ENCODE results near the gene PINLYP.
"Not testable (repeated sequence)": the region's sequence is repeated elsewhere in the genome, so short reads cannot be mapped to it uniquely, and the experiment has no call there.

Gene PINLYP

DNA sequence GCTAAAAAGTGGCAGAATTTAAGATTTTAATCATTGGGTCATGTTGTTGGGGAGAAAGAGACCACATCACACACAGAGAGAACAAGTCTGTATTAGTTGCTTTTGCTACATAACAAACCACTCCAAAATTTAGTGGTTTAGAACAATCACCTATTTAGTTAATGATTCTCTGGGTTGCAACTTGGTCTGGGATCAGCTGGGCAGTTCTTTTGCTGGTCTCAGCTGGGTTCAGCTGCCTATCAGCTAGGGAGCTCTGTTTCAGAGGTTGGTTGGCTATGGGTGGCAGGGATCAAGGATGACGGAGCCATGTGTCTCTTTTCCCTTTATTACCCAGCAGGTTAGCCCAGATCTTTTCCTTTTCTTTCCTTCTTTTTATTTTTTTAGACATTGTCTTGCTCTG lies 8.9 kb downstream of the PINLYP start:
- no peak for DNase-seq

DNA sequence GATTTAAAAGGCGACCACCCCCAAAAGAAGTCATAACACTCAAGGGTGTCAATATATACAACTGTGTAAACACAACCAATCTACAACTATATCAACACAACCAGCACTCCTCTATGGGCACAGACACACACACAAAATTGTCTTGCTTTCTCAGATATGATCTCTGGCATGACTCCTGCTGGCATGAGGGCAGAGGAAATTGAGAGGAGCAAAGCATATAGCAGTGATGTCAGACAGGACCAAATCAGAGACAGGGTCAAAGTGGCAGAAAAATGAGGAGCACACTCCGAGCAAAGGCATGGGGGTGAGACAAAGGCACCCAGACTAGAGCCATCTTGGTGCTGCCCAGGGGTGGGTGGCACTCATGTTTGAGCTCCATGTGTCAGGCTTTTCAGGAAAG lies 10.7 kb downstream of the PINLYP start:
- no peak for DNase-seq

DNA sequence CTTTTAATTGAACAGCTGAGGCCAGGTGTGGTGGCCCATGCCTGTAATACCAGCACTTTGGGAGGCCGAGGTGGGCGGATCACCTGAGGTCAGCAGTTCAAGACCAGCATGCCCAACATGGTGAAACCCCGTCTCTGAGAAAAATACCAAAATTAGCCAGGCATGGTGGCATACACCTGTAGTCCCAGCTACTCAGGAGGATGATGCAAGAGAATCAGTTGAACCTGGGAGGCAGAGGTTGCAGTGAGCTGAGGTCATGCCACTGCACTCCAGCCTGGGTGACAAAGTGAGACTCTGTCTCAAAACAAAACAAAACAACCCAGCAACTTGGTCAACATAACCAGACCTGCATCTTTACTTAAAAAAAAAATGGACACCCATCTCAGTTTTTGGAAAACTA lies 11.4 kb downstream of the PINLYP start:
- DNase-seq, result not testable (repeated sequence)

DNA sequence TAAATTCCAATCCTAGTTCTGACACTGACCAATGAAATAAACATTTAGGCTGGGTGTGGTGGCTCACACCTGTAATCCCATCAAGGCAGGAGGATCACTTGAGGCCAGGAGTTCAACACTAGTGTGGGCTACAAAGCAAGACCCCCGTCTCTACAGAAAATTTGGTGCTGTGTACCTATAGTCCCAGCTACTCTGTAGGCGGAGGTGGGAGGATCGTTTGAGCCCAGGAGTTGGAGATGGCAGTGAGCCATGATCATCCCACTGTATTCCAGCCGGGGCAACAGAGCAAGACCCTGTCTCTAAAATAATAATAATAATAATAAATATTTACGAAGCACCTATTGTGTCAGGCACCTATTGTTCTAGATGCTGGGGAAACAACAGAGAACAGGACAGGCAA lies 13.7 kb downstream of the PINLYP start:
- no peak for DNase-seq

DNA sequence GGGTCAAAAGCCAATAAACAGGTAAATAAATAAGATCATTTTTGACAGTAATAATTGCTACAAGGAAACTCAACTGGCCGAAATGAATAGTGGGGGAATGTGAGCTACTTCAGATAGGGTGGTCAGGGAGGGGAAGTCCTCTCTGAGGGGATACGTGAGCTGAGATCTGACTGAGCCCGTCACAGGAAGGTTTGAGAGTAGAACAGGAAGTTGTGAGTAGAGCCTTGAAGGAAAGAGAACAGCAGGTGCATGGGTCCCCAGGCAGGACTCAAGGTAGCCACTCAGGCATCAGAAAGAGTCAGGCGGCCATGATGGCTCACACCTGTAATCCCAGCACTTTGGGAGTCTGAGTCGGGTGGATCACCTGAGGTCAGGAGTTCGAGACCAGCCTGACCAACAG lies 14.1 kb downstream of the PINLYP start:
- no peak for DNase-seq

DNA sequence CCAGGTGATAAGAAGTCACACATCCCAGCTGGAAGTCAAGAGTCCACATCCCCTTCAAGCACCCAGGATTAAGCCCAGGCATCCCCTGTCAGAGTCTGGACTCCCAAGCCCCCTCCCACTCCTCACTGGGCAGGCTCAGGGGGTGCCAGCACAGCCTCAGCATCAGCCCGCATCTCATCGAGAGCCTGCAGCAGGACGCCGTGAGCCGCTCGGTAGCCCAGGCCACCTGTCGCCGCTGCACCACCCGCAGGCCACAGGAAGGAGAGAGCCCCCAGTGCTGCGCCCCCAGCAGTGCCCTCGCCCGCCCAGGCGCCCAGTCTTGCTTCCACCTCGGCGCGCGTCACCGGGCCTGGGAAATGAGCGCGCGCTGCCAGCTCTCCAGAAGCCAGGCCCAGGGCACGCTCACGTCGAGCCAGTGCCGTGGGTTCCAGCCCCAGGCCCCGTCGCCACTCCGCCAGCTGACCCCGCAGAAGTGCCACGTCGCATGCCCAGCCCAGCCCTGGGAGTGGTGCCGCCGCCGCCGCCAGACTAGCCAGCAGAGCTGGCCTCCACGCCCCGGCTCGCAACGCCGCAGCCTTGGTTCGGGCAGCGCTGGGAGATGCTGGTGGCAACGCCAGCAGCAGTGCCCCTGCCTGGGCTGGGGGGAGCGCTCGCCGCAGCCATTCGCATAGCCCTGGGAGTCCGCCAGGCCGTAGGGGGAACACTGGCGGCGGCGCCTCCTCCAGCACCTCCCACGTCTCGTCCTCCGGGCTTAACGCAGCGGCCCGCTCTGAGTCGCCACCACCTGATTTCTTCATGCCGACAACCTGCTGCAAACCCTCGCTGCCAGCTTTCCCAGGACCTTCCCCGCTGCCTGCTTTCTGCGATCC lies 16.5 kb downstream of the PINLYP start:
- DNase-seq, result no peak

DNA sequence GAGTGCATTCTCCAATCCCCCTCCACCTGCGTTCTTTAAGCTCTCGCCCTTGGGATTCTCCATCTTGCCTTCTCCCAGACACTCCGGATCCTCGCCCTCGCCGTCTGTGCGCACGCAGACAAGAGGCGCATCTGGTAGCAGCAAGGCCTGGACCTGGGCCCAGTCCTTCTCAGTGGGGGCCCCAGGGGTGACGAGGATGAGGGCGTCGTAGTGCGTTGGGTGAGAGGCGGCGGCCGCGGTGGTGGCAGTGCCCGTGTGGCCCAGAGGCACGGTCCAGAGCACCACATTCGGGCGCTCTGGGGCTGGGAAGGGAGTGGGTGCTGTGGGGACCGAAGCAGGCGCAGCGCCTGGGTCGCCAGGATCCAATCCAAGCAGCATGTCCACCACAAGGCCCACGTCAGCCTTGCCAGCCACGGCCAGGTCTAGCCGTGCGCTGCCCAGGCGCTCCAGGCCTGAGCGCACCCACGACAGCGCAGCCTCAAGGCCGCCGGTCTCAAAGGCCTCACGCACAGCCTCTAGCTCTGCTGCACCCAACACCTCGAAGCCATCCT lies 17.3 kb downstream of the PINLYP start:
- no peak for DNase-seq

DNA sequence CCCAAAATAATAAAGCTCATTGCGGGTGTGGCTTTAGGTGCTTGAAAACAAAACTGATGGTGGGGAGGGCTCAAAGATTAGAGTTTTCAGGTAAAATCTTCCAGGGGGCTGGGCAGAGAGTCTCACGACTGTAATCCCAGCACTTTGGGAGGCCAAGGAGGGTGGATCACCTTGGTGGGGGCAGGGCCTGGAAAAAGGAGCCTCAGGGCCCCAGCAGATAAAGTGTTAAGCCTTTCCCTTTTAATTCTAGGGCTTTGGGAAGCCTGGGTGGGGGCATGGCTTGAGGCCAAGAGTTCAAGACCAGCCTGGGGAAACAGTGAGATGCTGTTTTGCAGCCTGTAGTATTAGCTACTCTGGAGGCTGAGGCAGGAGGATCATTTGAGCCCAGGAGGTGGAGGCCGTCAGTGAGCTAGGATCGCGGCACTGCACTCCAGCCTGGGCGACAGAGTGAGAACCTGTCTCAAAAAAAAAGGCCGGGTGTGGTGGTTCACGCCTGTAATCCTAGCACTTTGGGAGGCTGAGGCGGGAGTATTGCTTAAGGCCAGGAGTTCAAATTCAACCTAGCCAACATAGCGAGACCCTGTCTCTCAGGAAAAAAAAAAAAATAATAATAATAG lies 18.6 kb downstream of the PINLYP start:
- no peak for DNase-seq

DNA sequence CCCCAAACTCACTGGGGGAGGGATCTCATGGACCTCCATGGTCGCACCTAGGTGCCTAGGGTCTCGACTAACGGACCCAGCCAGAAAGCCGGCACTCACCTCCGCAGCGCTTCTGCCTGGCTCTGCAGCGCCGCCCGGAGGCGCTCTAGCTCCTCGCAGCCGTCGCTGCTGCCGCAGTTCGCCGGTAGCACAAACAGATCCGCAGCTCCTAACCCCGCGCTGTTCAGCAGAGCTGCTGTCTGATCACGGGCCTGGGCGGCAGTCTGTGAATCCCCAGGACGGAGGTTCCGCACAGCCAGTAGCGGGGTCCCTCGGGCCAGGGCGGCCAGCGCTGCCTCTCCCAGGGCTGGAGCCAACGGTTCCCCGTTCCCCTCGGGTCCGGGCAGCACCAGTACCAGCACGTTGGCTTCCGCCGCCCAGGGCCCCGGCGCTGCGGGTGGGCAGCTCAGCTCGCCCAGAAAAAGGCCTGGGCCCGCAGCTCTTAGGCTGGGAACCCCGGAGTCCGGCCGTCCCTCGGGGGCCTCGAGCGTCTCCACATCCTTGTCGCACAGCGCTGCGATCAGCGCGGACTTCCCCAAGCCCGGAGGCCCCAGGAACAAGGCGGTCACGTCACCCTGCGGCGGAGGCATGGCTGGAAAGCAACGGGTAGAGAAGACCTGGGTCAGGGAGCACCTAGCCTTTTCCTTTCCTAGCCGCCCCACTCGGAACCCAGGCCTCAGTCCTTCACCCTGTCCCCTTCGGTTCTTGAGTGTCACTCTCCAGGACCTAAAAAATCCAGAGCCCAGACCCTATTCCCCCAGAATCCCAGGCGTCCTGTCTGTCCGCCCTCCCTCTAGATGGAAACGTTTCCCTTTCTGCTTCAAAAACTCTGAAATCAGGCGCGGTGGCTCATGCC lies 19.4 kb downstream of the PINLYP start:
- peak; percentile 9 for DNase-seq

DNA sequence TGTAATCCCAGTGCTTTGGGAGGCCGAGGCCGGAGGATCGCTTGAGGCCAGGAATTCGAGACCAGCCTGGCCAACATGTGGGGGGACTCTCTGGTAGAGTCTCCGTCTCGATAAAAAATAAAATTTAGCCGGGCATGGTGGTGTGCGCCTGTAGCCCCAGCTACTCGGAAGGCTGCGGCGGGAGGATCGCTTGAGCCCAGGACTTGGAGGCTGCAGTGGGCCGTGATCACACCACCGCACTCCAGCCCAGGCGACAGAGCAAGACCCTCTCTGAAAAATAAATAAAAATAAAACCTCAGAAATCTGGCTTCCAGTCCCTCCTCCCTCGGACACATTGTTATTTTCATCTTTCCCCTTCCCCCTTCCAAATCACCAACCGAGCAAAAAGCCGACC lies 20.0 kb downstream of the PINLYP start:
- peak; percentile 36 for DNase-seq

DNA sequence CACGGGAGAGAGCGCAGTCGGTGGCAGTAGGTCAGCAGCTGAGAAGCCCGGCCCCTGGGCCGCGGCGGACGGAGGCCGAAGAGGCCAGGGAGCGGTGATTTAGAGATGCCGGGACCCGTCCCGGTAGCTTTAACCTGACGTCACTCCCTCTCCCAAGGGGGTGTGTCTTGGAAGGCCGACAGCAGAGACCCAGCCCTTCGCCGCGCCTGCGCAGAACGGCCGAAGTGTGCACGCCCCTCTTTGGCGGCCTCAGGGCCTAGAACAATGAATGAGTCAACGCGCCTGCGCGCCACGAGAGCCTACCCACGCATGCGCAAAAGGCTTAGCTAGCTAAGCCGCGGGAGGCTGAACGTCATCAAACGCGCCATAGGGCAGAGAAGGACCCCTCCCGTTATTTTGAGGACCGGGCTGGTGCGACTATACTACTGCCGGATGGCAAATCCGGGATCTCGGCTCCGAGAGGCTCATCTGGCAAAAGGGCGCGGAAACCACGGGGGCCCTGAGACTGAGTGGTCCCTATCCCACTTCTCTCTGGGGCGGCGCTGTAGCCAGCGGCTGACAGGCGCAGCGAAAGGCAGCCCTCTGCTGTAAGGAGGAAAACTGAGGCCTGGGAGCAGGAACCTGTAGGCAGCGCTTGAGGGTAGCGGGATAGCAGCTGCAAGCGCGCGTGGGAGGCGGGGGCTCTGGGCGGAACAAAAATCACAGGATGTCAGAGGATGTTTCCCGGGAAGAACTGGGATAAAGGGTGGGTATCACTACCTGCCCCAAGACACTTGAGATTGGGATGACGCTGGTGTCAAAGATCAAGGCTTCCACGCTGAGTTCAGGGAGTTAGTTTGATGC lies 20.6 kb downstream of the PINLYP start, which contains the start of the genes IRGQ and ZNF576:
Gene IRGQ, minus strand, starts transcription at position 136 of the 843 bp plus-strand sequence. CDS start 796 bp downstream, outside the sequence.
Gene ZNF576, plus strand, starts transcription at position 597 of the 843 bp plus-strand sequence. CDS start 514 bp downstream, outside the sequence.
- peak; percentile 98 for DNase-seq

DNA sequence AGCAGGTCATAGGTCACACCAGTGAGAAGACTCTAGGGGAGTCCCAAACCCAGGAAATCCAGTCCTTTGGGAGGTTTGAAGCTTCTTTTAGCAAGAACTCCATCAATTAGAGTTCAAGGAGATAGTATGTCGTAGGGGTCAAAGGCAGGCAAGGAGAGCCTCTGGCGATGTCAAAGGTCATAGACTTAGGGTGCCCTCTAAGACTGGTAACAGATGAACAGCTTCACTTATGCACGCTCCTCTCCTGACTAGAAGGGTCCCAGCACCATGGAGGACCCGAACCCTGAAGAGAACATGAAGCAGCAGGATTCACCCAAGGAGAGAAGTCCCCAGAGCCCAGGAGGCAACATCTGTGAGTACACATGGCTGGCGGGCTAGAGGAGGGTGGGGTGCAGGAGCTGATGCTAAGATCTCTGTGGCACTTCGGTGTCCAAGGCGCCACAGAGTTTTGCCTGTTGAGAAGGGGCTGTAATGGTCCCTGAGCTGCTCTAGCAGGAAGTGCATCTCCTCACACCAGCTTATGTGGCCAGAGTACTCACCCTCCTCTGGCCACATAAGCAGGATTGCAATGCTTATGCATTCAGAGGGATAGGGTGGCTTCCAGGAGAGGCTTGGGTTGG lies 21.4 kb downstream of the PINLYP start:
- DNase-seq, result no peak

DNA sequence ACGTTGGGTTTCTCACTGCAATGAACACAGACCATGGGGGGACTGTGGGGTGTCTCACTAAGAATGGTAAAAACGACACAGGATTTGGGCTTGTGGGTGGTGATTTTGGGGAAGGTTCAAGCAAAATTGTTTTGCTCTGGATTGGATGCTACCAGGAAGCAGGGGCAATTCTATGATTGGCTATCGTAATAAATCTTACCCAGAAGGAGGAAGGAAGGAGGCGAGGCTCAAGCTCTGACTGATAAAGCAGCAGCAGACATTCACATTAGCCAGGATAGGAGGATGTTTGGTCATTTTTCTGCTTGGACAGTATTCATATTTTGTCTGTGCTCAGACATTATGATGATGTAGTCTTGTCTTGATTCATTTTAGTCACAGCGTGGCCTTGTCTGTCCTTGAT lies 22.3 kb downstream of the PINLYP start:
- no peak for DNase-seq

DNA sequence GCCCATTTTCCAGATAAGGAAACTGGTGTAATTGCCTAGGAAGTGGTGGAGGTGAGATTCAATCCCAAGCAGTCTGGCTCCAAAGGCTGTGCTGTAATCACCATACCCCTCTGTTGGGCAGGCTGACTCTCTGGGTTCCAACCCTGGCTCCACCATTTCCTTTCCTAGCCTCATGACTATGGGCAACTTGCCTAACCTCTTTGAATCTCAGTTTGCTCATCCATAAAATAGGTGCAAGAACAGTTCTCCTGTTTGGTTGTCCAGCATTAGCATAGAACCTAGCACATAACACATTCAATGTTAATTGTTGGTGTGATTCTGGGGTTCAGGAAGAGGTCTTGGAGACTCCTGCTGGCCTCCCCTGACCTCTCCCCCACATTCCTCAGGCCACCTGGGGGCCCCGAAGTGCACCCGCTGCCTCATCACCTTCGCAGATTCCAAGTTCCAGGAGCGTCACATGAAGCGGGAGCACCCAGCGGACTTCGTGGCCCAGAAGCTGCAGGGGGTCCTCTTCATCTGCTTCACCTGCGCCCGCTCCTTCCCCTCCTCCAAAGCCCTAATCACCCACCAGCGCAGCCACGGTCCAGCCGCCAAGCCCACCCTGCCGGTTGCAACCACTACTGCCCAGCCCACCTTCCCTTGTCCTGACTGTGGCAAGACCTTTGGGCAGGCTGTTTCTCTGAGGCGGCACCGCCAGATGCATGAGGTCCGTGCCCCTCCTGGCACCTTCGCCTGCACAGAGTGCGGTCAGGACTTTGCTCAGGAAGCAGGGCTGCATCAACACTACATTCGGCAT lies 23.0 kb downstream of the PINLYP start:
- DNase-seq, result no peak

DNA sequence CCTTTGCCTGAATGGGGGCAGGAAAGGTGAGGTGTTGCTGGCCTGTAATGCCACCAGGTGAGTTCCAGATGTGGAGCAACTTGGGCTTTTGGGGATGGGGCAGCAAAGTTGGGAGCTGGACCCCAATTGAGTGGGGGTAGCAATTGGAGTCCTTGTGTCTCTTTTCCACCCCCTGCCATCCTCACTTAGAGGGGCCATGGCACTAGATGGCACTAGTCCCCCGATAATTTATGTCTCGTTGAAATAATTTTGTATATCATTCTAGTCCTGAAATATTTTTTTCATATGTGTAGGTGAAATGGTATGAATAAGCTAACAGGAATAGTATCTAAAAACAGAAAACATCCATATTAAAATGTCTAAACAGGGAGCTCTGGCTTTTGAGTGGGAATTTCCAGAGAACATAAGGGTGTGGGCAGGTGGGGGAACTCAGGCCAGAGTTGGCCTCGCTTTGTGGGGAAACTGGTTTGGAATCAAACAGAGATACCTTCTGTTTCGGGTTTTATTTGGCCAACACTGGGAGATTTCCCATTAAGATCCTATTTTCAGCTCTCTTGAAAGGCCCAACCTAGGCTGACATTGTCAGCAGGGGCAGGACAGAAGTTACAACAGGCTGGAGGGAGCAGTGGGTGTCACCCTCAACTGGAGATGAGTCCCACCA lies 24.2 kb downstream of the PINLYP start:
- DNase-seq, result no peak

DNA sequence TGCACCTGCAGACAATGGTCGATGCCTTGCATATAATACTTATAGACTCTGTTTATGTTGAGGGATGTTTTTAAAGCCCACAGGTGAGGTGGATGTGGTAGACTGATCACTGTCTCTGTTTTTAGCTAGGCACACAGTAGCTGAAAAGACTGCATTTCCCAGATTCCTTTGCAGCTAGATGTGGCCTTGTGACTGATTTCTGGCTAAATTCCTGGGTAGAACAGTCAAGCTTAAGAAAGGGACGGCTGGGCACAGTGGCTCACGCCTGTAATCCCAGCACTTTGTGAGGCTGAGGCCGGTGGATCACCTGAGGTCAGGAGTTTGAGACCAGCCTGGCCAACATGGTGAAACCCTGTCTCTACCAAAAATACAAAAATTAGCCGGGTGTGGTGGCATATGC lies 24.7 kb downstream of the PINLYP start:
- not testable (repeated sequence) for DNase-seq

DNA sequence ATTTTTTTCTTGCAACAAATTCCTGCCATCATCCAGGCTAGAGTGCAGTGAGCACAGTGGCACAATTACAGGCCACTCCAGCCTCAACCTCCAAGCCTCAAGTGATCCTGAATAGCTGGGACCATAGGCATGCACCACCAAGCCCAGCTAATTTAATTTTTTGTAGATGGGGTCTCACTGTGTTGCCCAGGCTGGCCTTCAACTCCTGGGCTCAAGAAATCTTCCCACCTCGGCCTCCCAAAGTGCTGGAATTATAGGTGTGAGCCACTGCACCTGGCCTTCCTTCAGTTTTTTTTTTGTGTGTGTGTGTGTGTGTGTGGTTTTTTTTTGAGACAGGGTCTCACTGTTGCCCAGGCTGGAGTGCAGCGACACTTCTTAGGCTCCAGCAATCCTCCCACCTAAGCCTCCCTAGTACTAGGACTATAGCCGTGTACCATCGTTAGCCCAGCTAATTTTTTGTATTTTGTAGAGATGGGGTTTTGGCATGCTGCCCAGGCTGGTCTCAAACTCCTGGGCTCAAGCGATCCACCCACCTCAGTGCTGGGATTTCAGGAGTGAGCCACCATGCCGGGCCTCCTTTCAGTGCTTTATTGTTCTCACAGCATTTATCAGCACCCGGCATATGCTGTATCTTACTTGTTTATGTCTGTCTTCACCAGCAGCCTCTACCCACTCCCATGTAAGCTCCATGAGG lies 30.4 kb downstream of the PINLYP start:
- no peak for DNase-seq

DNA sequence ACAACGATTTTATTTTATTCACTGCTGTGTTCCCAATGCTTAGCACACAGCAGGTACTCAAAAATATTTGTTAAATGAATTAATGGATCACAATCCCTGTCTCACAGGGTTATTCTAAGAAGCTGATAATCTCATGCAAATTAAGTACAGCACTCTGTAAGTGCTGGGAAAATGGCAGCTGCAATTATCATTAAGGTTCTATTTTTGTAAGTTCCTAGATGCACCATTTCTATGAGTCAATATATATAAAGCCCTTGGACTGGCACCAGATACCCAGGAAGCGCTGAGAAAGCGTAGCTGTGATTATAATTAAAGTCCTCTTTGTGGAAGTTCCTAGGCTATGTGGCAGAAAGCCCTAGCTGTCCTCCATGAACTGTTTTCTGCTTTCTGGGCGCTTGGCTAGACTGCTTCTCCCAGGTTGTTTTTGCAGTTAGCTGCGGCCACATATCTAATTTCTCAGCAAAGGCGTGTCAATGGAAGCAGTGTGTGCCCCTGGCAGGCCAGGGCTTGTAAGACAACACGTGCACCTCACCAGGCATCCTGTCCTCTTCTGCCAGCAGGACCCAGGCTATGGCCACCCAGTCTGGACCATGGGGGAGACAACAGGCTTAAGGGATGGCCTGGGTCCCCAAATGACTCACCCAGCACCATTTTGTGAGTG lies 31.1 kb downstream of the PINLYP start:
- no peak for DNase-seq

Measured in T1000 (cell line).